EH (cell line): Measurements from ENCODE around the gene KANSL1L.
"Not testable (repeated sequence)": the region's sequence is repeated elsewhere in the genome, so short reads cannot be mapped to it uniquely, and the experiment has no call there.

Experiments used
- DNase-seq: peaks from one replicate; pipeline ENCODE4 v3.0.0-alpha.2; 2015; ENCODE audit warnings: low read depth

The KANSL1L gene, protein sequence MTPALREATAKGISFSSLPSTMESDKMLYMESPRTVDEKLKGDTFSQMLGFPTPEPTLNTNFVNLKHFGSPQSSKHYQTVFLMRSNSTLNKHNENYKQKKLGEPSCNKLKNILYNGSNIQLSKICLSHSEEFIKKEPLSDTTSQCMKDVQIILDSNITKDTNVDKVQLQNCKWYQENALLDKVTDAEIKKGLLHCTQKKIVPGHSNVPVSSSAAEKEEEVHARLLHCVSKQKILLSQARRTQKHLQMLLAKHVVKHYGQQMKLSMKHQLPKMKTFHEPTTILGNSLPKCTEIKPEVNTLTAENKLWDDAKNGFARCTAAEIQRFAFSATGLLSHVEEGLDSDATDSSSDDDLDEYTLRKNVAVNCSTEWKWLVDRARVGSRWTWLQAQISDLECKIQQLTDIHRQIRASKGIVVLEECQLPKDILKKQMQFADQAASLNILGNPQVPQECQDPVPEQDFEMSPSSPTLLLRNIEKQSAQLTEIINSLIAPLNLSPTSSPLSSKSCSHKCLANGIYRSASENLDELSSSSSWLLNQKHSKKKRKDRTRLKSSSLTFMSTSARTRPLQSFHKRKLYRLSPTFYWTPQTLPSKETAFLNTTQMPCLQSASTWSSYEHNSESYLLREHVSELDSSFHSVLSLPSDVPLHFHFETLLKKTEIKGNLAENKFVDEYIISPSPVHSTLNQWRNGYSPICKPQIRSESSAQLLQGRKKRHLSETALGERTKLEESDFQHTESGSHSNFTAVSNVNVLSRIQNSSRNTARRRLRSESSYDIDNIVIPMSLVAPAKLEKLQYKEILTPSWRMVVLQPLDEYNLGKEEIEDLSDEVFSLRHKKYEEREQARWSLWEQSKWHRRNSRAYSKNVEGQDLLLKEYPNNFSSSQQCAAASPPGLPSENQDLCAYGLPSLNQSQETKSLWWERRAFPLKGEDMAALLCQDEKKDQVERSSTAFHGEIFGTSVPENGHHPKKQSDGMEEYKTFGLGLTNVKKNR

GRCh38 chr2:210171309-210172218, at the start of gene KANSL1L:
Gene KANSL1L, minus strand, starts transcription at chr2:210171409. Its CDS starts 16,827 bp downstream, at chr2:210154582.
- DNase-seq = peak; percentile 97

GRCh38 chr2:210215120-210215519, 43.9 kb upstream of the KANSL1L start:
- no peak for DNase-seq

DNA sequence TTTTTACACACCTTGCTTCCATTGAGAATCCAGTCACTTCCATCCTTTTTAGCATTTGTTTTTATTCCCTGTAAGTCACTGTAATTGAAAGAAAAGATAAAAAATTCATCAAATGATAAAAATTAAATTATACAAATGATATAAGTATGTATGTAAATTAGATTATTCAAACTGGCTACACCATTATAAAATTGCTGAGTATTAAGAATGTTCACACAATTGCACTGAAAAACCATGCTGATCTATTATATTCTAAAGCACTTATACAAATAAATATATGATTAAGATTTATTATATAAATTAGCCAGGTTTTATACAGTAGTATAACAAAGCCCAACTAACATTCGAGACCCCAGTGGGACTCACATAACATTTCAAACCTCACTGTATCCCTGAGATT, 39.0 kb upstream of the KANSL1L start:
- no peak for DNase-seq

- no peak for DNase-seq
Observed at GRCh38 chr2:210207929-210208328, 36.7 kb upstream of the KANSL1L start.

- no peak for DNase-seq
Observed at GRCh38 chr2:210203558-210203957, 32.3 kb upstream of the KANSL1L start.

GRCh38 chr2:210203147-210203546, 31.9 kb upstream of the KANSL1L start:
- DNase-seq = no peak

GRCh38 chr2:210199854-210200253, 28.6 kb upstream of the KANSL1L start:
- DNase-seq = no peak

- peak; percentile 41 for DNase-seq
Observed at GRCh38 chr2:210199186-210199765, 28.1 kb upstream of the KANSL1L start.

DNA sequence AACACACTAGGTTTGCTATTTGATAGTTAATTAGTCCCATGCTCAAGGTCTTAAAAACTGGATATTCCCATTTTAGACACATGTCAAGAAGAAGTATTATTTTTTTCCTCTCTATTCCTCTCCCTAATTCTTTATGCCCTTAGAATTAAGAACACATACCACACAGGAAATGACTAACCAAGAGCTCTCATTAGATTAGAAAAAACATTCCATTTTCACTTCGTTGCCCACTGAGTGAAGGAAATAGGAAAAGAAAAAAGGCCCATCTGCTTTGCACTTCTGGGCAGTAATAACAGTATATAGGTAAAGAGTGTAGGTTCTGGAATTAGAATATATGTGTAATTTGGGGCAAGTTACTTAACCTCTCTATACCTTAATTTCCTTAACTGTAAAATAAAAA, 27.1 kb upstream of the KANSL1L start:
- DNase-seq = peak; percentile 42

GRCh38 chr2:210197720-210198119, 26.5 kb upstream of the KANSL1L start:
- no peak for DNase-seq

GRCh38 chr2:210195101-210195852, 24.1 kb upstream of the KANSL1L start:
- peak; percentile 52 for DNase-seq

DNA sequence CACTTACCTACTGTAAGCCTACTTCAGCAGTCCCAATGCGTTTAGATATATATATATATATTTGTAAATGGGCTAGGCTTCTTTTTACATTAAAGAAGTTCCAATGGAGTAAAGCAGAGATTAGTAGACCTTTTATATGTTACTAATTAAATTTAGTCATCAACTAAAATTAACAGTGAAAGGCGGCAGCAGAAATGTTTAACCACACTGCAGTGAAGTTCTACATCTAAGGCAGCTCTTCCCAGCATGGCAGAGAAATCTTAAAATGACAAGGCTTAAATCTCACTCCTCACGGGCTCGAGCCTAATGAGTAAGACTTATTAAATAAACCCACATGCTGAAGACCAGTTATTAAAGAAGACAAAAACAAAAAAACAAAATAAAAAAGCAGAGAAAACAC, 19.1 kb upstream of the KANSL1L start:
- DNase-seq = no peak

GRCh38 chr2:210189452-210190138, 18.4 kb upstream of the KANSL1L start:
- no peak for DNase-seq

GRCh38 chr2:210188755-210189154, 17.5 kb upstream of the KANSL1L start:
- no peak for DNase-seq

- no peak for DNase-seq
Observed at GRCh38 chr2:210188190-210188589, 17.0 kb upstream of the KANSL1L start.

GRCh38 chr2:210183936-210184335, 12.7 kb upstream of the KANSL1L start:
- DNase-seq = not testable (repeated sequence)

- DNase-seq = not testable (repeated sequence)
Observed at GRCh38 chr2:210181606-210182088, 10.4 kb upstream of the KANSL1L start.

DNA sequence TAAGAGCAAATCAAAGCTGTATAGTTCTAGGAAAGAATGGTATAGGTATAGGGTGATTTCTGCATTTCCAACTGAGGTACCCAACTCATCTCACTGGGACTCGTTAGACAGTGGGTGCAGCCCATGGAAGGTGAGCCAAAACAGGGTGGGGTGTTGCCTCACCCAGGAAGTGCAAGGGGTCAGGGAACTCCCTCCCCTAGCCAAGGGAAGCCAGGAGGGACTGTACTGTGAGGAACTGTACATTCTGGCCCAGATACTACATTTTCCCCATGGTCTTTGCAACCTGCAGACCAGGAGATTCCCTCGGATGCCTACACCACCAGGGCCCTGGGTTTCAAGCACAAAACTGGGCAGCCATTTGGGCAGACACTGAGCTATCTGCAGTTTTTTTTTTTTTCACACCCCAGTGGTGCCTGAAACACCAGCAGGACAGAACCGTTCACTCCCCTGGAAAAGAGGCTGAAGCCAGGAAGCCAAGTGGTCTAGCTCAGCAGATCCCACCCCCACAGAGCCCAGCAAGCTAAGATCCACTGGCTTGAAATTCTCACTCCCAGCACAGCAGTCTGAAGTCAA, 9.9 kb upstream of the KANSL1L start:
- DNase-seq = not testable (repeated sequence)

- DNase-seq = no peak
Observed at GRCh38 chr2:210180477-210180876, 9.3 kb upstream of the KANSL1L start.
